ENCODE results near the gene ACOT11. TPM values are rescaled to one million over a fixed set of nuclear protein-coding genes. Genes with fewer than 3 reads are reported as not detected.

The ACOT11 gene
- total RNA-seq, 1 donor from 2014 or later = 5.0 TPM

DNA sequence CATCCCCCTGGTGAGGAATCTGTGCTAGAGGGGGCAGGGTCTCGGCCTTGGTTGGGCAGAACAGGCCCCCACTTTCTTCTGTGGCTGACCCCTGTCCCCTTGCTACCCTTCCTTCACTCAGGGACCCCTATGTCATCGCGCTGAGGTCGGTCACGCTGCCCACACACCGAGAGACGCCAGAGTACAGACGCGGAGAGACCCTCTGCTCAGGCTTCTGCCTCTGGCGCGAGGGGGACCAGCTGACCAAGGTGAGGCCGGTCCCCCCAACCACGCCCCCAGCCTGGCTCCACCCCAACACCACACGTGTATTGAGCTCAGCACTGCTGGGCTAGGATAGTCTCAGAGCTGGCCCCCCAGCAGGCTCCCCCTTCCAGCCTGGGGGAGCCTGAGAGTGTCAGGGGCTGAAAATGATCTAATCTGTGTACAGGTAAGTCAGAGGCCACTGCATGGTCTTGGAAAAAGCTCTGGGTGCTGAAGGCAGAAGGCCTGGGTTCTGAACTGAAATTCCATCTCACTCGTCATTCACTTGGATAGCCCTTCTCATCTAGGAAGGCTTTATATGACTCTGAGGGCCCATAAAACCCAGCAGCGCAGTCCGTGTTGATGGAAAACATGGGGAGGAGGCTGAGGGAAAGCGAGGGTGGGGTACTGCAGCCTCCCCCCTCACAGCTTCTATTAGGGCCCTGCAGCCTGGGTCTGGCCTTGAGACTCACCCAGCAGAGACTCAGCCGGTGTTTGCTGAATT lies 60.0 kb downstream of the ACOT11 start:
- no peak overlapping the region for H3K27ac ChIP-seq
- ATAC-seq = no peak
- no peak overlapping the region for H3K4me3 ChIP-seq
- no peak for DNase-seq
- no peaks in the 10 kb centered on the region for H3K36me3 ChIP-seq
- H3K27me3 ChIP-seq = no peaks in the 10 kb centered on the region
- intact Hi-C loops (cut with DNase I) = no loop called here
- H3K9me3 ChIP-seq = no peaks in the 10 kb centered on the region
- no peak for TF ChIP-seq CTCF (IDR thresholded peaks at IDR 0.05)
- no peaks in the 10 kb centered on the region for H3K4me1 ChIP-seq

- DNase-seq (no peak), ATAC-seq (no peak)
- no peaks in the 10 kb centered on the region for H3K9me3 ChIP-seq
- H3K27ac ChIP-seq = no peak overlapping the region
- TF ChIP-seq CTCF (IDR thresholded peaks at IDR 0.05) = no peak
- H3K4me1 ChIP-seq = no peaks in the 10 kb centered on the region
- H3K27me3 ChIP-seq = no peaks in the 10 kb centered on the region
- H3K36me3 ChIP-seq = no peaks in the 10 kb centered on the region
- no peak overlapping the region for H3K4me3 ChIP-seq
- intact Hi-C loops (cut with DNase I) = no loop called here
Measured at GRCh38 chr1:54608566-54609230, 60.7 kb downstream of the ACOT11 start.

GRCh38 chr1:54609301-54609921 lies 61.4 kb downstream of the ACOT11 start:
- Histone ChIP-seq H3K4me1 (no peaks in the 10 kb centered on the region), H3K4me3 (no peak overlapping the region), H3K9me3 (no peaks in the 10 kb centered on the region), H3K36me3 (no peaks in the 10 kb centered on the region), H3K27me3 (no peaks in the 10 kb centered on the region), H3K27ac (no peak overlapping the region)
- DNase-seq (no peak), ATAC-seq (no peak)
- no peak for TF ChIP-seq CTCF (IDR thresholded peaks at IDR 0.05)
- intact Hi-C loops (cut with DNase I) = no loop called here

DNA sequence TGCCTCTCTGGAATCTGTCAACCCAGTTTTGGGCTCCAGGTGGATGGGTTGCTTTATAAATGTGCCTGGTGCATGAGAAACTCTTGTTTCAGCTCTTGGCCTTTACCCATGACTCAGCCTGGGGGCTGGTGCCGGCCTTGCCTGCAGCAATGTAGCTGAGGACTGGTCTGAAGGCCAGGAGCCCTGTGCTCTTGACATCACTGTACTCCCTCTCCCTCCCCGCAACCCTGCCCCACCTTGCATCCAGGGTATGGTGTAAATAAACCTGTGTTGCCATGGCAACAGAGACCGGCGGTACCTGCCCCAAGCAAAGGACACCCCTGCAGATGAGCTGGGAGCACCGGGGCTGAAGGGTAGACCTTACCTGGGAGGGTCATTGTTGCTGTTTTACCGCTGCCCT lies 62.0 kb downstream of the ACOT11 start:
- Histone ChIP-seq H3K4me1 (no peaks in the 10 kb centered on the region), H3K4me3 (no peak overlapping the region), H3K9me3 (no peaks in the 10 kb centered on the region), H3K27me3 (no peaks in the 10 kb centered on the region), H3K36me3 (no peaks in the 10 kb centered on the region), H3K27ac (no peak overlapping the region)
- no peak for TF ChIP-seq CTCF (IDR thresholded peaks at IDR 0.05)
- ATAC-seq (no peak), DNase-seq (no peak)
- intact Hi-C loops (cut with DNase I) = no loop called here

DNA sequence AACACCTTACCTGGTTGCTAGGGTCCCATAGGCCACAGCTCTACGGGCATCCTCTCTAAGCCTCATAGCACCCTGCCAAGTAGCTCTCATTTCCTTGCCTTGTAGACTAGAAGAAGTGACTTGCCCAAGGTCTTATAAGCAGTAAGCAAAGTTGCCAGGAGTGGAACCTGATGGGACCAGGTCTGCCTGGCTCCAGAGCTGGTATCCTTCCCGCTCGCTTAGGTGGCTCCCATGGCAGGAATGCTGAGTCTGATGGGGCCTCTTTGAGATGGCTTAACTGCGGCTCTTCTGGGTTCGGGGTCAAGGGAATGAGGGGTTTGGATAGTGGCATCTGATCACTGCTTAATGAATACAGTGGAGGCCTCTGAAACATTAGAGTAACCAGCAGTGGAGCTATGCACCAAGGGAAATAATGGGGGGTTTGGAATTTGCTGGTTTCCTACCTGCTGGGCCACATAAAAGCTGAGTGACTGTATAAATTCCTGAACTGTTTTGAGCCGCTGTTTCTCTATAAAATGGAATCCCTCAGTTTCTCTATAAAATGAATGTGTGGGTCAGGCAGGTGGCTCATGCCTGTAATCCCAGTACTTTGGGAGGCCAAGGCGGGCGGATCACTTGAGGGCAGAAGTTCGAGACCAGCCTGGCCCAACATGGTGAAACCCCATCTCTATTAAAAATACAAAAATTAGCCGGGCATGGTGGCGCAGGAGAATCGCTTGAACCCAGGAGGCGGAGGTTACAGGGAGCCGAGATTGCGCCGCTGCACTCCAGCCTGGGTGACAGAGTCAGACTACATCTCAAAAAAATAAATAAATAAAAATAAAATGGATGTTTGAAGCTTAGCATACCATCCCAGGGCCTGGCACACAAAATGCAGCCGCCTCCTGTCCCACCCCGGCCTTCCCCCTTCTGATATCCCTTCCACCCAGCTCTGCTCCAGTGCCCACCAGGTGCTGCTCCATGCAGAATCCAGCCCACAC lies 62.9 kb downstream of the ACOT11 start:
- H3K9me3 ChIP-seq = no peaks in the 10 kb centered on the region
- no peak overlapping the region for H3K27ac ChIP-seq
- intact Hi-C loops (cut with DNase I) = no loop called here
- ATAC-seq = no peak
- DNase-seq = no peak
- H3K4me1 ChIP-seq = no peaks in the 10 kb centered on the region
- TF ChIP-seq CTCF (IDR thresholded peaks at IDR 0.05) = no peak
- H3K36me3 ChIP-seq = no peaks in the 10 kb centered on the region
- H3K4me3 ChIP-seq = no peak overlapping the region
- H3K27me3 ChIP-seq = no peaks in the 10 kb centered on the region
